Measurements from ENCODE around the gene PRR20A. TPM values are rescaled to one million over a fixed set of nuclear protein-coding genes. Genes with fewer than 3 reads are reported as not detected.

The PRR20A gene
- total and polyA plus RNA-seq, 3 donors from 2014 or later = 0.16 TPM; not detected in 2

- DNase-seq = no peak
- Histone ChIP-seq H3K36me3 (ENCODE audit: low read depth, missing control alignments) (no peaks in the 10 kb centered on the region), H3K4me1 (no peaks in the 10 kb centered on the region), H3K4me3 (no peak overlapping the region), H3K27ac (no peak overlapping the region), H3K9me3 (no peaks in the 10 kb centered on the region), H3K27me3 (no peaks in the 10 kb centered on the region)
- TF ChIP-seq, protein P1, sequence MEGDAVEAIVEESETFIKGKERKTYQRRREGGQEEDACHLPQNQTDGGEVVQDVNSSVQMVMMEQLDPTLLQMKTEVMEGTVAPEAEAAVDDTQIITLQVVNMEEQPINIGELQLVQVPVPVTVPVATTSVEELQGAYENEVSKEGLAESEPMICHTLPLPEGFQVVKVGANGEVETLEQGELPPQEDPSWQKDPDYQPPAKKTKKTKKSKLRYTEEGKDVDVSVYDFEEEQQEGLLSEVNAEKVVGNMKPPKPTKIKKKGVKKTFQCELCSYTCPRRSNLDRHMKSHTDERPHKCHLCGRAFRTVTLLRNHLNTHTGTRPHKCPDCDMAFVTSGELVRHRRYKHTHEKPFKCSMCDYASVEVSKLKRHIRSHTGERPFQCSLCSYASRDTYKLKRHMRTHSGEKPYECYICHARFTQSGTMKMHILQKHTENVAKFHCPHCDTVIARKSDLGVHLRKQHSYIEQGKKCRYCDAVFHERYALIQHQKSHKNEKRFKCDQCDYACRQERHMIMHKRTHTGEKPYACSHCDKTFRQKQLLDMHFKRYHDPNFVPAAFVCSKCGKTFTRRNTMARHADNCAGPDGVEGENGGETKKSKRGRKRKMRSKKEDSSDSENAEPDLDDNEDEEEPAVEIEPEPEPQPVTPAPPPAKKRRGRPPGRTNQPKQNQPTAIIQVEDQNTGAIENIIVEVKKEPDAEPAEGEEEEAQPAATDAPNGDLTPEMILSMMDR (IDR thresholded peaks at IDR 0.05) = no peak
- no peak for TF ChIP-seq POLR2A (IDR thresholded peaks at IDR 0.05)
- WGBS, 2 donors = 77 to 91% methylated on average over 1 of the region's 1 CpG
- intact Hi-C loops (cut with DNase I; ENCODE audit: low total_unique reads) = no loop called here
Observed at GRCh38 chr13:57191667-57192066, 50.9 kb downstream of the PRR20A start.

Small RNA genes lying within 50 kb of the gene (small RNA-seq; reads per million reads assigned to genes)
- 0 reads per million in 2 donors for gene PRR20FP

Other genes starting within 250 kb of the PRR20A start
- under 1 TPM in 1 of 2 donors, not detected in 1; 0.16 TPM for gene PRR20B, start 6.6 kb downstream of the PRR20A start, total RNA-seq
- gene PRR20B, start 6.6 kb downstream of the PRR20A start, polyA plus RNA-seq (ENCODE audit: insufficient read depth, low read depth, low replicate concordance) = not detected
- gene PRR20C, start 13.1 kb downstream of the PRR20A start, total RNA-seq = under 1 TPM in 1 of 2 donors, not detected in 1; 0.39 TPM
- gene PRR20C, start 13.1 kb downstream of the PRR20A start, polyA plus RNA-seq (ENCODE audit: insufficient read depth, low read depth, low replicate concordance) = 0.25 TPM
- gene PRR20D, start 19.7 kb downstream of the PRR20A start, total RNA-seq = under 1 TPM in 1 of 2 donors, not detected in 1; 0.16 TPM
- not detected for gene PRR20D, start 19.7 kb downstream of the PRR20A start, polyA plus RNA-seq (ENCODE audit: insufficient read depth, low read depth, low replicate concordance)
- gene PRR20E, start 26.3 kb downstream of the PRR20A start, total RNA-seq = under 1 TPM in 1 of 2 donors, not detected in 1; 0.16 TPM
- gene PRR20E, start 26.3 kb downstream of the PRR20A start, polyA plus RNA-seq (ENCODE audit: insufficient read depth, low read depth, low replicate concordance) = not detected

Measured in testis (tissue), 3 donors.